GM23248 (cell line): ENCODE results near the gene FAM151A.

Source experiments
- EZH2 ChIP-seq: fragments of 200-600 bp; sonication (generic); IDR thresholded peaks from 2 replicates; pipeline ENCODE4 v1.6.1; 2018; ENCODE audit warnings: antibody characterized with exemption, mild to moderate bottlenecking; ENCODE audit not compliant: insufficient read depth, poor library complexity, severe bottlenecking
- EZH2phosphoT487 ChIP-seq: fragments of 200-600 bp; sonication (generic); IDR thresholded peaks from 2 replicates; pipeline ENCODE4 v1.6.1; 2018; ENCODE audit warnings: antibody characterized with exemption, moderate library complexity, mild to moderate bottlenecking, low read depth; ENCODE audit not compliant: insufficient read depth

DNA sequence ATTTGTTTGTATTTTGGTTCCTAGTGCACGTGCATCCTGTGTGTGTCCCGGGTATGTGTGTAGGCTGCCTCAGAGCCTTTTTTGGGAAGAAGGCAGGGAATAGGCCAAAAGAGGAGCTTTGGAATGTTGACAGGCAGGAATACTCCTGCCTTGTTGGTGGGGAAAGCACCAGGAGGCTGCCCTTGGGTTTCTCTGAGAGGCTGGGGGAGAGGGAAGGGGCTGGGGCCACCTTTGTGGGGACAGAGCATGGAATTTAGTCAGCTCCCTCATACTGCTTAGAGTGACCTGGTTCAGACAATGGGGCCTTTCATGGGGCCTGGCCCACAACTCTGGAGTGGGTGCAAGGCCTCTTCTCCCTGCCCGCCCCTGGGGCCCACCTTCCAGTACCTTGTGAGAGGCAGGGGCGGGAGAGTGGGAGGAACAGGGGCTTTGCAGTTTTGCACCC lies 44.0 kb downstream of the FAM151A start:
- TF ChIP-seq EZH2: no peak
- no peak for TF ChIP-seq EZH2phosphoT487
